Sigmoid colon (tissue), 4 donors: ENCODE results near the gene ZSWIM5.

Source experiments
- POLR2A ChIP-seq, 2 donors: fragments of 450-650 bp; IDR thresholded peaks; one replicate each; pipeline ENCODE4 v1.6.1; 2016; ENCODE audit warnings: antibody characterized with exemption in 2 of 2, mild to moderate bottlenecking in 2 of 2, moderate library complexity in 2 of 2
- POLR2AphosphoS5 ChIP-seq, 4 donors: sonication (generic); formaldehyde crosslinking; IDR thresholded peaks; one replicate each; pipeline ENCODE4 v1.6.1; 2017; ENCODE audit warnings: antibody characterized with exemption in 4 of 4
- TF ChIP-seq, protein P1 (sequence below), 4 experiments: fragments of 450-650 bp in 3 of 4; fragments of 200-600 bp in 1 of 4; IDR thresholded peaks; one replicate each; pipeline ENCODE4 v1.5.1; 2016 to 2019; ENCODE audit warnings: antibody characterized with exemption in 4 of 4, mild to moderate bottlenecking in 3 of 4, moderate library complexity in 2 of 4

DNA sequence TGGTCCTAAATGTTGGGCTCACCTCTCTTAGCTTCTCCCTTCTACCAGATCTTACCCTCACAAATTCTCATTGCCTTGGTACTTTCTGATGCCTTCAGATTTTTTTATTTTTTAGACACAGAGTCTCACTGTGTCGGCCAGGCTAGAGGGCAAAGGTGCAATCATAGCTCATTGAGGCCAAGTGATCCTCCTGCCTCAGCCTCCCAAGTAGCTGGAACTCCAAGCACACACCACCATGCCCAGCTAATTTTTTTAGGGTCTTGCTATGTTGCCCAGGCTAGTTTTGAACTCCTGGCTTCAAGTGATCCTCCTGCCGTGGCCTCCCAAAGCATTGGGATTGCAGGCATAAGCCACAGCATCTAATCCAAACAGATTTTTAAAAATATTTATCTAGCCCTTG, 69.4 kb downstream of the ZSWIM5 start:
- TF ChIP-seq, protein P1, sequence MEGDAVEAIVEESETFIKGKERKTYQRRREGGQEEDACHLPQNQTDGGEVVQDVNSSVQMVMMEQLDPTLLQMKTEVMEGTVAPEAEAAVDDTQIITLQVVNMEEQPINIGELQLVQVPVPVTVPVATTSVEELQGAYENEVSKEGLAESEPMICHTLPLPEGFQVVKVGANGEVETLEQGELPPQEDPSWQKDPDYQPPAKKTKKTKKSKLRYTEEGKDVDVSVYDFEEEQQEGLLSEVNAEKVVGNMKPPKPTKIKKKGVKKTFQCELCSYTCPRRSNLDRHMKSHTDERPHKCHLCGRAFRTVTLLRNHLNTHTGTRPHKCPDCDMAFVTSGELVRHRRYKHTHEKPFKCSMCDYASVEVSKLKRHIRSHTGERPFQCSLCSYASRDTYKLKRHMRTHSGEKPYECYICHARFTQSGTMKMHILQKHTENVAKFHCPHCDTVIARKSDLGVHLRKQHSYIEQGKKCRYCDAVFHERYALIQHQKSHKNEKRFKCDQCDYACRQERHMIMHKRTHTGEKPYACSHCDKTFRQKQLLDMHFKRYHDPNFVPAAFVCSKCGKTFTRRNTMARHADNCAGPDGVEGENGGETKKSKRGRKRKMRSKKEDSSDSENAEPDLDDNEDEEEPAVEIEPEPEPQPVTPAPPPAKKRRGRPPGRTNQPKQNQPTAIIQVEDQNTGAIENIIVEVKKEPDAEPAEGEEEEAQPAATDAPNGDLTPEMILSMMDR (IDR thresholded peaks at IDR 0.05) = no peak
- TF ChIP-seq POLR2A (IDR thresholded peaks at IDR 0.05) = no peak
- no peak for TF ChIP-seq POLR2AphosphoS5 (IDR thresholded peaks at IDR 0.05)
